ENCODE measurements around the gene CA7. TPM values are rescaled to one million over a fixed set of nuclear protein-coding genes. Genes with fewer than 3 reads are reported as not detected.
A peak's percentile ranks its signal among the peaks of the same experiment; 100 is the strongest.
"Not testable (repeated sequence)": the region's sequence is repeated elsewhere in the genome, so short reads cannot be mapped to it uniquely, and the experiment has no call there.

Gene CA7
- total RNA-seq, 1 donor from 2014 or later = not detected

DNA sequence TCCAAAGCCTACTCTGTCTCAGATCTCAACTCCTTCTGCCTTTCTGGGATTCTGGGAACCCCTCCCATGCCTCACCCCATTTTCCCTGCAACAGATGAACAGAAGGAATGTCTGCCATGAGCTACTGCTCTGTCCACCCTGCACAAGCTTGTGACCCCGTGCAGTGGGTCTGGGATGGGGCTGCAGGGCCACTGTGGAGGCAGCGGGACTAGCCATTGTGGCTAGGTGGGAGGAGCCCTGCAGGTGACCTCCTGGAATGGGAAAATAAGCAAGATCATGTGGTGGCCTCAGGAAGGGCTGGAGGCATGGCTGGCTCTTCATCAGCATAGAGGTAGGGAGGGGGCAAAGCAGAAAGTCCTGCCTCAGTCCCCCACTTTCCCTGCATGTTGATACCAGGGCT, 49.8 kb downstream of the CA7 start:
- H3K4me1 ChIP-seq = peaks cover 6% of the 10 kb centered on the region
- no peak overlapping the region for H3K27ac ChIP-seq
- no peak overlapping the region for H3K4me3 ChIP-seq
- no peaks in the 10 kb centered on the region for H3K9me3 ChIP-seq
- no peak for DNase-seq
- no peak for ATAC-seq
- peaks cover 4% of the 10 kb centered on the region for H3K36me3 ChIP-seq
- TF ChIP-seq CTCF (IDR thresholded peaks at IDR 0.05) = no peak
- intact Hi-C loops (cut with DNase I) = no loop called here
- no peaks in the 10 kb centered on the region for H3K27me3 ChIP-seq

DNA sequence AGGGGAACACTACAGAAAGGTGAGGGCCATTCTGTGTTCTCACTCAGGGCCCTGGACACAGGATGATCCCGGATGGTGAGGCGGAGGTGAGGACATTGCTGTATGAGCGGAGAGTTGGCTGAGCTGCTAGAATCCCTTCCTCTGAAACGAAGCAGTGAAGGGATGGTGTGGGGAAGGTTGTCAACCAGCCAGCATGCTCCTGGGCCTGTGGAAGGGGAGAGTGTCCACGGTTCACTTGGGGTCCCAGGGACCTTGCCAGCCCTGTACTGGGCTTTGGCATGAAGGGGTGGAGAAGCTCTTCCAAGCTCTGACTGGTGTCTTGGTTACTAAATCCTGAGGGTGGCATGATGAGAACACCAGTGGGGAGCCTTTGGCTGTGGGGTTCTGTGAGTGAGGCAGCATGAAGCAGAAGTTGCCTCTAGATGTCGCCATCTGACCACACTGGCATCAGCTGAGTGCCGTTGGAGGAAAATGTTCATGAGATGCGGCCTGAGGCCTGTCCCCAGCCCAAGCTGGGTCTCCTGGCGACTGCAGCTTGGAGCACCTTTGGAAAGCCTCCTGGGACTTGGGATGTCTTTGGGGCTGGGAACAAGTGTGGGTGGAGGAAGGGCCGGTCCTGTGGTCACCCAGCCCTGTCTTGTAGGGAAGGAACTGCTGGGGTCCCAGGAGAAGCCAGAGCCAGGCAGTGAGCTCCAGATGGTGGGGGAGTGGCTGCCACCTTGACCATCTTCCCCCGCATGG, 50.9 kb downstream of the CA7 start:
- H3K36me3 ChIP-seq = no peaks in the 10 kb centered on the region
- H3K4me1 ChIP-seq = peaks cover 17% of the 10 kb centered on the region
- no peak for DNase-seq
- no peaks in the 10 kb centered on the region for H3K27me3 ChIP-seq
- ATAC-seq = peak; percentile 91
- no peak overlapping the region for H3K27ac ChIP-seq
- no peak overlapping the region for H3K4me3 ChIP-seq
- TF ChIP-seq CTCF (IDR thresholded peaks at IDR 0.05) = peak; percentile 70
- no peaks in the 10 kb centered on the region for H3K9me3 ChIP-seq
- intact Hi-C loops (cut with DNase I) = no loop called here

- H3K9me3 ChIP-seq = no peaks in the 10 kb centered on the region
- TF ChIP-seq CTCF (IDR thresholded peaks at IDR 0.05) = no peak
- H3K27ac ChIP-seq = no peak overlapping the region
- ATAC-seq = no peak
- no peaks in the 10 kb centered on the region for H3K27me3 ChIP-seq
- intact Hi-C loops (cut with DNase I) = no loop called here
- no peak overlapping the region for H3K4me3 ChIP-seq
- no peaks in the 10 kb centered on the region for H3K36me3 ChIP-seq
- peaks cover 21% of the 10 kb centered on the region for H3K4me1 ChIP-seq
- DNase-seq = no peak
Observed at GRCh38 chr16:66895689-66895979, 51.4 kb downstream of the CA7 start.

- Histone ChIP-seq H3K4me3 (no peak overlapping the region), H3K36me3 (no peaks in the 10 kb centered on the region), H3K27ac (no peak overlapping the region), H3K27me3 (no peaks in the 10 kb centered on the region), H3K4me1 (peaks cover 24% of the 10 kb centered on the region), H3K9me3 (no peaks in the 10 kb centered on the region)
- TF ChIP-seq CTCF (IDR thresholded peaks at IDR 0.05) = no peak
- intact Hi-C loops (cut with DNase I) = no loop called here
- DNase-seq = no peak
- no peak for ATAC-seq
Observed at GRCh38 chr16:66895999-66896398, 51.8 kb downstream of the CA7 start.

DNA sequence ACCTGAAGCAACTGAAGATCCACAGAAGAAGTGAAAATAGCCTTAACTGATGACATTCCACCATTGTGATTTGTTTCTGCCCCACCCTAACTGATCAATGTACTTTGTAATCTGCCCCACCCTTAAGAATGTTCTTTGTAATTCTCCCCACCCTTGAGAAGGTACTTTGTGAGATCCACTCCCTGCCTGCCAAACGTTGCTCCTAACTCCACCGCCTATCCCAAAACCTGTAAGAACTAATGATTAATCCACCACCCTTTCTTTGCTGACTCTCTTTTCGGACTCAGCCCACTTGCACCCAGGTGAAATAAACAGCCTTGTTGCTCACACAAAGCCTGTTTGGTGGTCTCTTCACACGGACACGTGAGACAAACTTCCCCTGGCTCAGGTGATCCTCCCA, 52.5 kb downstream of the CA7 start:
- H3K27ac ChIP-seq; ATAC-seq; intact Hi-C loops (cut with DNase I); H3K4me3 ChIP-seq; H3K27me3 ChIP-seq; H3K36me3 ChIP-seq; DNase-seq; H3K9me3 ChIP-seq: not testable (repeated sequence)
- peaks cover 24% of the 10 kb centered on the region for H3K4me1 ChIP-seq

DNA sequence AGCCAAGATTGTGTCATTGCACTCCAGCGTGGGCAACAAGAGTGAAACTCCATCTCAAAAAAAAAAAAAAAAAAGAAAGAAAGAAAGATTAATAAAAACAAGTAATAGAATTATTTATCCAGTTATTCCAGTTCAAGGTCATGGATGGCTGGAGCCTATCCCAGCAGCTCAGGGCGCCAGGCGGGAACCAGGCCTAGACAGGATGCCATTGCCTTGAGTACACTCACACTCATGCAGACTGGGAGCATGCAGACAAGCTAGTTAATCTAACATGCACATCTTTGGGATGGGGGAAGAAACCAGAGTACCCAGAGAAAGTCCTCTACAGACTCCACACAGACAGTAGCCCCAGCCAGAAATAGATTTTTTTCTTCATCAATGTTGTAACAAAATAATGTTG, 54.0 kb downstream of the CA7 start:
- peaks cover 24% of the 10 kb centered on the region for H3K4me1 ChIP-seq
- H3K9me3 ChIP-seq = no peaks in the 10 kb centered on the region
- DNase-seq (no peak), ATAC-seq (no peak)
- H3K27ac ChIP-seq = peak overlapping the region; percentile 73
- H3K36me3 ChIP-seq = no peaks in the 10 kb centered on the region
- TF ChIP-seq CTCF (IDR thresholded peaks at IDR 0.05) = no peak
- no peaks in the 10 kb centered on the region for H3K27me3 ChIP-seq
- intact Hi-C loops (cut with DNase I) = no loop called here
- no peak overlapping the region for H3K4me3 ChIP-seq
